Ascending aorta (tissue), 2 donors: ENCODE measurements around the gene TRAF3IP1. TPM values are rescaled to one million over a fixed set of nuclear protein-coding genes. Genes with fewer than 3 reads are reported as not detected.

ENCODE experiments used
- DNase-seq, 2 donors: peaks; one replicate each; pipeline ENCODE4 v3.0.0-alpha.2; 2019; ENCODE audit warnings: low spot score in 2 of 2
- H3K27ac ChIP-seq, 2 donors: fragments of 200-600 bp; sonication (generic); one replicate each; pipeline ENCODE4 v1.5.1; 2016 to 2017; ENCODE audit warnings: mild to moderate bottlenecking in 1 of 2
- H3K27me3 ChIP-seq: fragments of 200-600 bp; sonication (generic); one replicate; pipeline ENCODE4 v1.5.1; 2017
- H3K36me3 ChIP-seq, 2 donors: fragments of 200-600 bp; sonication (generic); one replicate each; pipeline ENCODE4 v1.5.1; 2016
- H3K4me1 ChIP-seq, 2 donors: fragments of 200-600 bp; sonication (generic); one replicate each; pipeline ENCODE4 v1.5.1; 2016 to 2017; ENCODE audit warnings: mild to moderate bottlenecking in 1 of 2
- H3K4me3 ChIP-seq, 2 donors: fragments of 200-600 bp; sonication (generic); one replicate each; pipeline ENCODE4 v1.5.1; 2016 to 2017; ENCODE audit warnings: mild to moderate bottlenecking in 1 of 2
- H3K9me3 ChIP-seq, 2 donors: fragments of 200-600 bp; sonication (generic); one replicate each; pipeline ENCODE4 v1.5.1; 2016
- intact Hi-C: fragments of 100-400 bp; cut with DNase I; formaldehyde crosslinking; loops from one replicate; pipeline ENCODE4 v1.15.1; 2023
- total RNA-seq: library from RNA; depleted of rRNA; stranded (reverse); fragments of >200 nt; gene quantifications from one replicate; pipeline ENCODE4 v1.1.0, GENCODE V29; 2016
- TF ChIP-seq, protein P1 (sequence below), 3 experiments: fragments of 200-600 bp in 2 of 3; fragments of 450-650 bp in 1 of 3; sonication (generic) in 2 of 3; IDR thresholded peaks; one replicate each; pipeline ENCODE4 v1.5.1; 2016 to 2019; ENCODE audit warnings: antibody characterized with exemption in 3 of 3, mild to moderate bottlenecking in 1 of 3, moderate library complexity in 1 of 3

The TRAF3IP1 gene
- total RNA-seq, 1 donor from 2014 or later = 6.1 TPM

DNA sequence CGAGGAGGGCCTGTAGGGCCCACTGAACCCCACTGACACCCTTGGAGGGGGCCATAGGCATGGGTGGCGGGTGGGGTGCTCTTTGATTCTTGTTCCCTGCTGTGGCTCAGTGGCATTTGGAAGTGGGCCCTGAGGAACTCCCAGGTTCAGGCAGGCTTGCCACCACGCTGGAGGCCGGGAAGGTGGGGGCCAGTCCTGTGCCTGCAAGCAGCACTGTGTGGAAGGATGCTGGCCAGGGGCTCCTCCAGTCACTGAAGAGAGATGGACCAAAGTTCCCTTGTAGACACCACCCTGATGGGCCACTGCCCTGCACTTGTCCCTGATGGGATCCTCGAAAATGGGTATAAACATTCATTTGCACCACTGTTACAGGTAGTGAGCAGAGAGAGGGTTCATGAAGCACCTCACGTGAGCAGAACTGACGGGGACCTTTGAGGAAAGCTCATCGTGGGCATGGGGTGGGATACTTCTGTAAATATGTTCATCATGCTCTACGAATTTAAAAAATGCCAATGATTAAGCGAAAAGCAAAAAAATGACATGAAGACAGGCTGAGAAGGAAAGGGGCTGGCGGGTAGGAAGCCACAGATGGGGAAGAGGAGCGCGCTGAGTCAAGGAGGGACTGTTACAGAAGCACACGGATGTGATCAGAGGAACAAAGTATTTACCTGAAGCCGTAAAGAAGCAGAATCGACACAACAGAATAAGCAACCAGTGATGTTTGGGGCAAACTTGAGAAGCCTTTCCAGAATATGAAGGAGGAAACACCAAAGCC is 61.2 kb downstream of the TRAF3IP1 start:
- no peaks in the 10 kb centered on the region for H3K9me3 ChIP-seq
- DNase-seq = no peak
- TF ChIP-seq, protein P1, sequence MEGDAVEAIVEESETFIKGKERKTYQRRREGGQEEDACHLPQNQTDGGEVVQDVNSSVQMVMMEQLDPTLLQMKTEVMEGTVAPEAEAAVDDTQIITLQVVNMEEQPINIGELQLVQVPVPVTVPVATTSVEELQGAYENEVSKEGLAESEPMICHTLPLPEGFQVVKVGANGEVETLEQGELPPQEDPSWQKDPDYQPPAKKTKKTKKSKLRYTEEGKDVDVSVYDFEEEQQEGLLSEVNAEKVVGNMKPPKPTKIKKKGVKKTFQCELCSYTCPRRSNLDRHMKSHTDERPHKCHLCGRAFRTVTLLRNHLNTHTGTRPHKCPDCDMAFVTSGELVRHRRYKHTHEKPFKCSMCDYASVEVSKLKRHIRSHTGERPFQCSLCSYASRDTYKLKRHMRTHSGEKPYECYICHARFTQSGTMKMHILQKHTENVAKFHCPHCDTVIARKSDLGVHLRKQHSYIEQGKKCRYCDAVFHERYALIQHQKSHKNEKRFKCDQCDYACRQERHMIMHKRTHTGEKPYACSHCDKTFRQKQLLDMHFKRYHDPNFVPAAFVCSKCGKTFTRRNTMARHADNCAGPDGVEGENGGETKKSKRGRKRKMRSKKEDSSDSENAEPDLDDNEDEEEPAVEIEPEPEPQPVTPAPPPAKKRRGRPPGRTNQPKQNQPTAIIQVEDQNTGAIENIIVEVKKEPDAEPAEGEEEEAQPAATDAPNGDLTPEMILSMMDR (IDR thresholded peaks at IDR 0.05) = no peak
- peaks cover 12 to 28% of the 10 kb centered on the region in 2 donors for H3K4me1 ChIP-seq
- no peak overlapping the region for H3K27ac ChIP-seq
- no peaks in the 10 kb centered on the region for H3K27me3 ChIP-seq
- intact Hi-C loops = no loop called here
- H3K36me3 ChIP-seq = no peaks in the 10 kb centered on the region
- no peak overlapping the region for H3K4me3 ChIP-seq

DNA sequence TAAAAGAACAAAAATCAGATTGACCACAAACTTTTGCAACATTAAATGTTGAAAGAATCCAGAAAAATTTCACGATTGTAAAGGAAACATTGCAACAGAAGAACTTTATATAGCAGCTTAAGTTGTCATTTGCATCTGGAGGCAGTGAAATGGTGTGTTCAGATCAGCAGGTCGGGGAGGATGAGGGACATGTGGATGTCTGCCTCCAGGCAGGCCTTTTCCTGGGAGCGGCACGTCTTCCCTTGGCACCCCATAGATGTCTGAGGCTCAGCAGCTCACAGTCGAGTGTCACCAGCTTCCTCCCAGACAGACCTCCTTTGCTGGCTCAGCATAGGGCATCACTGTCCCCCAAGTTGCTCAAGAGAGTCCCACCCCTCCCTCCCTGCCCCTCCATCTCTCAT is 62.1 kb downstream of the TRAF3IP1 start:
- H3K9me3 ChIP-seq = no peaks in the 10 kb centered on the region
- TF ChIP-seq, protein P1 (IDR thresholded peaks at IDR 0.05) = no peak
- H3K4me1 ChIP-seq = peaks cover 12 to 28% of the 10 kb centered on the region in 2 donors
- DNase-seq = no peak
- no peaks in the 10 kb centered on the region for H3K27me3 ChIP-seq
- no peak overlapping the region for H3K4me3 ChIP-seq
- no peak overlapping the region for H3K27ac ChIP-seq
- no peaks in the 10 kb centered on the region for H3K36me3 ChIP-seq
- intact Hi-C loops = no loop called here

DNA sequence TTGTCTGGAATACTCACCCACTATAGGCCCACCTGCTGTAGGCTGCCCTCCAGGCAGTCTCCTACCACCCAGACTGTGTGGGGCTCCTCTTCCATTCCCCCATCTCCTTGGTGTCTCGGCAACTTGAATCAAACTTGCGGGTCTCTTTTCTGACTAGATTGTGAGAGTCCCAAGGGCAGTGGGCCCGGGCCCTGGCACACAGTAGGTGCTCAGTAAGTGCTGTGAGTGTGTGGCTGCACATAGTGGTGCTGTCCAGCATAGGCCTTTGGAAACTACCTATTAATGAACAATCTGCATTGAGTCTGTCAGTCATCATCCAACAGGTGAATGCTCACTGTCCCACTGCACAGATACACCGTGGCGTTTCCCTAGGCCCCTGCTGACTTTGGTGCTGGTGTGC is 62.8 kb downstream of the TRAF3IP1 start:
- H3K4me1 ChIP-seq = peaks cover 12 to 27% of the 10 kb centered on the region in 2 donors
- no peaks in the 10 kb centered on the region for H3K27me3 ChIP-seq
- intact Hi-C loops = no loop called here
- H3K36me3 ChIP-seq = no peaks in the 10 kb centered on the region
- no peaks in the 10 kb centered on the region for H3K9me3 ChIP-seq
- TF ChIP-seq, protein P1 (IDR thresholded peaks at IDR 0.05) = no peak
- H3K4me3 ChIP-seq = no peak overlapping the region
- no peak for DNase-seq
- no peak overlapping the region for H3K27ac ChIP-seq

DNA sequence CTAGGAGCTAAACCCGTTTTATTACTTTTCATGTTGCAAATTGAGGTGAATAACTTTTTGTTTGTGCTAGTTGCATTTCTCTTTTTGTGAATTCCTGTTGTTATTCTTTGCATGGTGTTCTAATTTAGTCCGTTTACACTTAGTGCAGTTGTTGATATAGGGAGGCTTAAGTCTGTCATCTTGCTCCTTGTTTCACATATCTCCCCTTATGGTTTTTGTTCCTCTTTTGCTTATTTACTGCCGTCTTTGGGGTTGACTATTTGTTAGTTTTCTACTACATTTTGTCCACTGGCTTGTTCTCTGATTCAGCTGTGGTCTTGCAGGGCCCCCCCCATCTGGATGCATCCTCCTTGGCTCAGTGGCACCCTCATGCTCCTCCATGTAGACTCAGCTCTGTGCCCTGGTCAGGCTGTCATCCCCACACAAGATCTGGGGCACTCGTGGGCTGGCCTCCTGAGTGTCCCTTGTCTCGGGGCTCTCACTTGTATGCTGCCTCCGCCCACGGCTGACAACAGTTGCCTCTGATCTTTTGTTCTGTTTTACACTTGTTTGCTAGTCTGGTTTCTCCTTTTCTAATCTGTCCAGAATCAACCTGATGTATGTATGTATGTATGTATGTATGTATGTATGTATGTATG is 63.5 kb downstream of the TRAF3IP1 start:
- Histone ChIP-seq H3K4me3 (no peak overlapping the region), H3K27ac (no peak overlapping the region), H3K9me3 (no peaks in the 10 kb centered on the region), H3K27me3 (no peaks in the 10 kb centered on the region), H3K36me3 (no peaks in the 10 kb centered on the region), H3K4me1 (peaks cover 12 to 20% of the 10 kb centered on the region in 2 donors)
- no peak for DNase-seq
- intact Hi-C loops = no loop called here
- TF ChIP-seq, protein P1 (IDR thresholded peaks at IDR 0.05) = no peak

DNA sequence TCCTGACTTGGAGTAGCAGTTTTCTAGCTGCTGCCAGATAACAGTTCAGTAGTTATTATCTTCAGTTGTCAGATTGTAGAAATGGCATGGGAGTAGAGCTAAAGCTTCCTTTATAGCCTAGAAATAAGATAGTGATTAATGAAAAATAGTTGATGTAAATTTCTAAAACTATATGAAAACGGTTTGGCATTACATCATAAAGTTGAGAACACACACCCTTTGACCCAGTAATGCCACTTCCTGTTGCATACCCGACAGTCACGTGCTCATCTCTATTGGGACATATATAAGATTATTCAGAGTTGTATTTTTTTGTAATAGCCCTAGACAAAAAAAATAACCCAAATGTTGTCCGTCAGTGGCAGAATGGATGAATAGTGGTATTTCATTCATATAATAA is 67.0 kb downstream of the TRAF3IP1 start:
- no peak overlapping the region for H3K27ac ChIP-seq
- no peak overlapping the region for H3K4me3 ChIP-seq
- no peaks in the 10 kb centered on the region for H3K36me3 ChIP-seq
- H3K9me3 ChIP-seq = no peaks in the 10 kb centered on the region
- intact Hi-C loops = no loop called here
- H3K4me1 ChIP-seq = peaks cover 2 to 16% of the 10 kb centered on the region in 2 donors
- no peak for DNase-seq
- TF ChIP-seq, protein P1 (IDR thresholded peaks at IDR 0.05) = no peak
- H3K27me3 ChIP-seq = no peaks in the 10 kb centered on the region
